ENCODE data around the gene EIF4E1B. TPM values are rescaled to one million over a fixed set of nuclear protein-coding genes. Genes with fewer than 3 reads are reported as not detected.

The EIF4E1B gene
- total and polyA plus RNA-seq, 10 donors, result not detected

DNA sequence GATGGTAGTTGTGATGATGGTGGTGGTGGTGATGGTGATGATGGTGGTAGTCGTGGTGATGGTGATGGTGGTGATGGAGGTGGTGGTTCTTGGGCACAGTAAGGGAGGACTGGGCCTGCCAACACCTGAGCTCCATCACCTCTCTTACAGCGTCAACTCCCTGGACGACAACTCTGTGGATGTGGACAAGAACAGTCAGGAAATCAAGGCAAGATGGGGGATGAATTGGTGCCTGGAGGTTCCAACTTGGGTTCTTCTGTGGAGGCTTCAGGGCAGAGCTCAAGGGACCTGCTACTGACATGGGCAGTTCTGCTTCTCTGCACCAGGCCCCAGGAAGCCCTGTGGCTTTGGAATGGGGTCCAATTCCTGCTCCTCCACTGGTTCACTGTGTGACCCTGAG, 37.9 kb upstream of the EIF4E1B start:
- TF ChIP-seq, protein P1, sequence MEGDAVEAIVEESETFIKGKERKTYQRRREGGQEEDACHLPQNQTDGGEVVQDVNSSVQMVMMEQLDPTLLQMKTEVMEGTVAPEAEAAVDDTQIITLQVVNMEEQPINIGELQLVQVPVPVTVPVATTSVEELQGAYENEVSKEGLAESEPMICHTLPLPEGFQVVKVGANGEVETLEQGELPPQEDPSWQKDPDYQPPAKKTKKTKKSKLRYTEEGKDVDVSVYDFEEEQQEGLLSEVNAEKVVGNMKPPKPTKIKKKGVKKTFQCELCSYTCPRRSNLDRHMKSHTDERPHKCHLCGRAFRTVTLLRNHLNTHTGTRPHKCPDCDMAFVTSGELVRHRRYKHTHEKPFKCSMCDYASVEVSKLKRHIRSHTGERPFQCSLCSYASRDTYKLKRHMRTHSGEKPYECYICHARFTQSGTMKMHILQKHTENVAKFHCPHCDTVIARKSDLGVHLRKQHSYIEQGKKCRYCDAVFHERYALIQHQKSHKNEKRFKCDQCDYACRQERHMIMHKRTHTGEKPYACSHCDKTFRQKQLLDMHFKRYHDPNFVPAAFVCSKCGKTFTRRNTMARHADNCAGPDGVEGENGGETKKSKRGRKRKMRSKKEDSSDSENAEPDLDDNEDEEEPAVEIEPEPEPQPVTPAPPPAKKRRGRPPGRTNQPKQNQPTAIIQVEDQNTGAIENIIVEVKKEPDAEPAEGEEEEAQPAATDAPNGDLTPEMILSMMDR (IDR thresholded peaks at IDR 0.05 in 8 of 11, conservative IDR thresholded peaks at IDR 0.05 in 3 of 11), result no peak
- TF ChIP-seq POLR2AphosphoS5 (IDR thresholded peaks at IDR 0.05) (no peak), POLR2A (IDR thresholded peaks at IDR 0.05) (no peak)
- no peaks in the 10 kb centered on the region for H3K9me3 ChIP-seq
- peaks cover 0 to 40% (median 5%) of the 10 kb centered on the region in 7 donors for H3K27me3 ChIP-seq (replicated peaks in 1 of 7)
- WGBS, 5 donors, result 91 to 98% (median 93%) methylated on average over 3 of the region's 3 CpGs
- no peak for DNase-seq
- H3K4me3 ChIP-seq, result no peak overlapping the region
- no peaks in the 10 kb centered on the region for H3K36me3 ChIP-seq
- H3K4me1 ChIP-seq, result peaks cover 0 to 14% (median 13%) of the 10 kb centered on the region in 6 donors
- intact Hi-C loops (cut with DNase I; ENCODE audit: low total_unique reads), result no loop called here
- H3K27ac ChIP-seq, result no peak overlapping the region

DNA sequence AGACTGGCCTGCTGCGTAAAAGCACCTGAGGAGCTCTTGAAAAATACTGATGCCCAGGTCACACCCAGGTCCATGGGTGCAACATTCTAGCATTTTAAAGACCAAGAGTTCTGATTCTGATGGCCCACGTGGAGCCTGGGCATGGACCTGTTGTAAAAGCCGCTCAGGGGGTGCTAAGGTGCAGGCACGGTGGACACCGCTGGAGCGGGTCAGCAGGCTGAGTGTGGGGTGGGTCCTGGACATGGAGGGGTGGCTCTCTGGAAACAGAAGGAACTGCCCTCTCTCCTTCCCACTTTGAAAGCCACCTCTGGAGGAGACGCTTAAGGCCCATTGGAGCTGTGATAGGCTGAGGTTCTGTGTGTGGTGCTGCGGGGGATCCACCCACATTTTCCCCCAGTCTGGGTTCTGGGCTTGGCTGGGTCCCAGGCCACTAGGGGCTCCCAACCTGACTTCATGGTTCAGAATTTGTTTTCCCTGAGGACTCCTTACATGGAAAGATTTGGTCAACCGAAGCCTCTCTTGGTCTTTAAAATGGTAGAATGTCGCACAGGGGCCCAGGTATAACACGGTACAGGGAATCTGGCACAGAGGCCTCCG, 37.1 kb upstream of the EIF4E1B start:
- peaks cover 0 to 48% (median 6%) of the 10 kb centered on the region in 7 donors for H3K27me3 ChIP-seq (replicated peaks in 1 of 7)
- H3K9me3 ChIP-seq, result no peaks in the 10 kb centered on the region
- H3K4me1 ChIP-seq, result peaks cover 0 to 16% (median 14%) of the 10 kb centered on the region in 6 donors
- H3K36me3 ChIP-seq, result no peaks in the 10 kb centered on the region
- 88 to 94% (median 92%) methylated on average over 12 of the region's 12 CpGs for WGBS, 5 donors
- intact Hi-C loops (cut with DNase I; ENCODE audit: low total_unique reads), result no loop called here
- TF ChIP-seq, protein P1 (IDR thresholded peaks at IDR 0.05 in 8 of 11, conservative IDR thresholded peaks at IDR 0.05 in 3 of 11), result no peak
- TF ChIP-seq POLR2AphosphoS5 (IDR thresholded peaks at IDR 0.05) (no peak), POLR2A (IDR thresholded peaks at IDR 0.05) (no peak)
- no peak overlapping the region for H3K4me3 ChIP-seq
- no peak for DNase-seq
- no peak overlapping the region for H3K27ac ChIP-seq

DNA sequence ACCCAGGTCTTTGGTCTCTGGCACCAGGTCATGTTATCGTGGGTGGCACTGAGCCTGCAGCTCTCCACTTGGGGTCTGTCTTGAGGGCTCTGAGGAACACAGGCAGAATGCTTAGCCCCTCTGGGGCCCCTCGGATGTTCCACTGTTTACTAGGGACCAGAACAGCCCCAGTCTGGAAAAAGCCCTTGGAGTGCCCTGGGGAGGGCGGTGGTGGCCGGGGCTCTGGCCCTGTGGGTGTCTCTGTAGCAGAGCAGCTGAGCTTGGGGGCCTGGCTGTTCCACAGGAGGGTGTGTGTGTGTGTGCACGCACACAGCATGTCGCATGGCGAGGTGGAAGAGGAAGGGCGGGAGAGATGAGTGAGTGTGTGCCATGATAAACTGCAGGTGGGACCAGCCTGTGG, 35.9 kb upstream of the EIF4E1B start:
- Histone ChIP-seq H3K27ac (no peak overlapping the region), H3K4me3 (no peak overlapping the region), H3K36me3 (no peaks in the 10 kb centered on the region), H3K9me3 (no peaks in the 10 kb centered on the region), H3K4me1 (peaks cover 0 to 16% (median 14%) of the 10 kb centered on the region in 6 donors), H3K27me3 (replicated peaks in 1 of 7) (peaks cover 0 to 56% (median 6%) of the 10 kb centered on the region in 7 donors)
- TF ChIP-seq POLR2AphosphoS5 (IDR thresholded peaks at IDR 0.05), result no peak
- no peak for TF ChIP-seq POLR2A (IDR thresholded peaks at IDR 0.05)
- TF ChIP-seq, protein P1 (IDR thresholded peaks at IDR 0.05 in 8 of 11, conservative IDR thresholded peaks at IDR 0.05 in 3 of 11), result no peak
- WGBS, 5 donors, result 86 to 90% (median 87%) methylated on average over 7 to 8 of the region's 8 CpGs
- no peak for DNase-seq
- intact Hi-C loops (cut with DNase I; ENCODE audit: low total_unique reads), result no loop called here

DNA sequence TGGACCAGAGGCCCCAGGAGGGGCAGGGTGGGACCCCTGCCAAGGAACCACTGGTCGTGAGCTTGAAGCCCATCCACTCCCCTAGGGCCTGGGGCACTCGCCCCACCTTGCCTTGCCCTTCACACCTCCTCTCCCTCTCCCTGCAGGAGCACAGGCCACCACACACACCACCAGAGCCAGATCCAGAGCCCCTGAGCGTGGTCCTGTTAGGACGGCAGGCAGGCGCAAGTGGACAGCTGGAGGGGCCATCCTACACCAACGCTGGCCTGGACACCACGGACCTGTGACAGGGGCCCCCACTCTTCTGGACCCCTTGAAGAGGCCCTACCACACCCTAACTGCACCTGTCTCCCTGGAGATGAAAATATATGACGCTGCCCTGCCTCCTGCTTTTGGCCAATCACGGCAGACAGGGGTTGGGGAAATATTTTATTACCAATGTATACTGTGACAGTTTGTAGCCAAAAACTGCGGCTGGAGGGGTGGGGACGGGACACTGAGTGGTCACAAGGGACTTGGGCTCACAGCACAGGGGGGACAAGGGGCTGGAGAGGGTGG, 35.0 kb upstream of the EIF4E1B start:
- no peaks in the 10 kb centered on the region for H3K36me3 ChIP-seq
- TF ChIP-seq POLR2AphosphoS5 (IDR thresholded peaks at IDR 0.05) (no peak), POLR2A (IDR thresholded peaks at IDR 0.05) (no peak)
- TF ChIP-seq, protein P1 (IDR thresholded peaks at IDR 0.05 in 8 of 11, conservative IDR thresholded peaks at IDR 0.05 in 3 of 11), result no peak
- DNase-seq, result no peak
- H3K4me3 ChIP-seq, result no peak overlapping the region
- H3K4me1 ChIP-seq, result peaks cover 0 to 16% (median 14%) of the 10 kb centered on the region in 6 donors
- intact Hi-C loops (cut with DNase I; ENCODE audit: low total_unique reads), result no loop called here
- H3K27ac ChIP-seq, result no peak overlapping the region
- no peaks in the 10 kb centered on the region for H3K9me3 ChIP-seq
- 80 to 95% (median 90%) methylated on average over 6 to 11 of the region's 11 CpGs for whole genome bisulfite sequencing, 5 donors
- H3K27me3 ChIP-seq (replicated peaks in 1 of 7), result peaks cover 0 to 56% (median 6%) of the 10 kb centered on the region in 7 donors

Measured in spleen (tissue), 11 donors.